GM12801 (cell line): ENCODE data around the gene COL4A2.

Experiments
- CTCF ChIP-seq: IDR thresholded peaks from one replicate; pipeline ENCODE4 v1.5.1; 2011; ENCODE audit warnings: control low read depth; ENCODE audit not compliant: insufficient read length; ENCODE audit errors: extremely low read depth

The COL4A2 gene

GRCh38 chr13:110382830-110383229 lies 75.7 kb downstream of the COL4A2 start:
- TF ChIP-seq CTCF: no peak

- TF ChIP-seq CTCF: no peak
These were observed 80.5 kb downstream of the COL4A2 start for GRCh38 chr13:110387451-110388107.

- no peak for TF ChIP-seq CTCF
These were observed 81.2 kb downstream of the COL4A2 start for GRCh38 chr13:110388108-110388943.

GRCh38 chr13:110390567-110390966 lies 83.5 kb downstream of the COL4A2 start:
- TF ChIP-seq CTCF: no peak

GRCh38 chr13:110391273-110391672 lies 84.2 kb downstream of the COL4A2 start:
- TF ChIP-seq CTCF: no peak

GRCh38 chr13:110392510-110393240 lies 85.6 kb downstream of the COL4A2 start:
- no peak for TF ChIP-seq CTCF

GRCh38 chr13:110393761-110394160 lies 86.7 kb downstream of the COL4A2 start:
- no peak for TF ChIP-seq CTCF
